Tibial nerve (tissue), 4 donors: ENCODE results near the gene NFKBIA.
A peak's percentile ranks its signal among the peaks of the same experiment; 100 is the strongest.

Experiments used
- CTCF ChIP-seq, 5 experiments: fragments of 200-600 bp in 3 of 5; fragments of 450-650 bp in 2 of 5; sonication (generic) in 3 of 5; IDR thresholded peaks; one replicate each; pipeline ENCODE4 v1.5.1; 2016 to 2019; ENCODE audit warnings: antibody characterized with exemption in 5 of 5, mild to moderate bottlenecking in 3 of 5, moderate library complexity in 2 of 5
- EP300 ChIP-seq, 2 donors: sonication (generic); formaldehyde crosslinking; IDR thresholded peaks; one replicate each; pipeline ENCODE4 v1.6.1; 2017; ENCODE audit warnings: antibody characterized with exemption in 2 of 2, mild to moderate bottlenecking in 1 of 2

- TF ChIP-seq EP300 (IDR thresholded peaks at IDR 0.05) (peak in 1 of 2 donors; percentile 8), CTCF (IDR thresholded peaks at IDR 0.05) (no peak)
Observed at GRCh38 chr14:35386673-35387125, 17.9 kb downstream of the NFKBIA start.
